ENCODE data around the gene XRRA1.
"Not testable (repeated sequence)": the region's sequence is repeated elsewhere in the genome, so short reads cannot be mapped to it uniquely, and the experiment has no call there.

XRRA1 gene

DNA sequence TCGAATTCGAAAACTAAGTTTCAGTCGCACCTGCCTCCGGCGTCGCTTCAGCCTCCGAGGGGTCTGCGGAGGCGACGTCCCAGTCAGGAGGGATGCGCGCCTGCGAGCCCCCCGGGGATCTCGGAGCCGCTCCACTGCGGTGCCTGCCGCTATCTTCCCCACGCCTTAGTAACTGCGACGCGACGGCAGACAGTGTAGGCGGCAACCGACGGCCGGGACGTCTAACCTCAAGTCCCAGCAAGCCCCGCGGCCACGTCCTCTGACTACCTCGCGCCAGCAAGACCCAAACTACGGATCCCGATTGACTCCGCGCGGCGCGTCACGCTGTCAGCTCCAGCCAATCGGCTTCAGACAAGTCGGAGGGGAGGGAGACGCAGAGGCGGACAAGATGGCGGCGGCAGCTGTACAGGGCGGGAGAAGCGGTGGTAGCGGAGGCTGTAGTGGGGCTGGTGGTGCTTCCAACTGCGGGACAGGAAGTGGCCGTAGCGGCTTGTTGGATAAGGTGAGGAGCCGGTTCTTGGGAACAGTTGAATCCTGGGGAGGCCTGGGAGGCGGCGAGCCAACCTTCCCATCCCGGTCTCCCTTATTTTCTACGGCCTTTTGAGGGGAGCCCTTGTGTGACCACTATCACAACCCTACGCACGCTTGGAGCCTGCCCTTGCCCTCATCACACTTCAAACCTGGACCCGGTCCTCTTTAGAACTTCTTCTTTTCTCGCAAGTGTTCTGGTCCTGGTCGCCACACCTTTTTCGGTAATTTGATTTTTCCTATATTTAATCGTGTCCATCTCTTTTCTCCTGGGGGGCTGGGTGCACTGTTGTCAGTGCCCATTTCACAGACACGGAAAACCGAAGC is at the start of gene XRRA1, which contains the start of gene SPCS2:
Gene XRRA1, minus strand, starts transcription at position 194 of the 855 bp plus-strand sequence. CDS start 8,213 bp downstream, outside the sequence.
Gene SPCS2, plus strand, starts transcription at position 369 of the 855 bp plus-strand sequence. Its CDS starts 20 bp downstream, at position 389.
- DNase-seq (ENCODE audit: low read depth) = peak; percentile 97

- no peak for DNase-seq (ENCODE audit: low read depth)
Observed at GRCh38 chr11:74992852-74993251, 44.0 kb upstream of the XRRA1 start.

GRCh38 chr11:74990941-74991340 is 42.0 kb upstream of the XRRA1 start:
- no peak for DNase-seq (ENCODE audit: low read depth)

GRCh38 chr11:74990150-74990549 is 41.3 kb upstream of the XRRA1 start:
- DNase-seq (ENCODE audit: low read depth) = not testable (repeated sequence)

- no peak for DNase-seq (ENCODE audit: low read depth)
Observed at GRCh38 chr11:74989260-74989638, 40.4 kb upstream of the XRRA1 start.

DNA sequence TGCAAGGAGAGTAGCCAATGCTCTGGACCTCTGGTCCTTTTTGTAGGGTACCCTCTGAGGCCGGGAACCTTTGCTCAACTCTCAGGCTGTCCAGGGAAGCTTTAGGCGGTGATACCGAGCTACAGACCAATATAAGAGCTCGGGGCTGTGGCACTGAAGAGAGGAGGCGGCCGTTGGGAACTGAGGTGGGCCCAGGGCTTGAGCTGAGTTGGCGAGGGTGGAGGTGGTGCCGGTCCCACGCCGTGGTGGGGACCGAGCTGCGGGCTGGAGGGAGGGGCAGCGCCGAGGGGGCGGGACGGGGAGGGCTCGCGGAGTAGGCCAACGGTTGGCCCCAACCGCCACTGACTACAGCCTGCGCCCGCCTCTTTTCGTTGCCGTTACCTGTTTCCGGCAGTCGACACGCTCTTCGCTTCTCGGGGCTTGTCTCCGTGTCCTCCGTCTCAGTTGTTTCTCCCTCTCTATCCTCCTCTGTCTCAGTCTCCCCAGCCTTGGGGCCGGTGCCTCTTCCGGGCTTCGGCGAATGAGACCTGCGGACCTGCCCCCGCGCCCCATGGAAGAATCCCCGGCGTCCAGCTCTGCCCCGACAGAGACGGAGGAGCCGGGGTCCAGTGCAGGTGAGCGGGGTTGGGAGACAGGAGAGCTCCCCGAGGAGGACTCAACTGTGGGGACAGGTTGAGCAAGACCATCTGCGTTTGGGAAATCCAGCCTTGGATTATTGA is 39.8 kb upstream of the XRRA1 start, which contains the start of gene NEU3:
Gene NEU3, plus strand, starts transcription at position 393 of the 719 bp plus-strand sequence. Its CDS starts 128 bp downstream, at position 521.
- DNase-seq (ENCODE audit: low read depth) = peak; percentile 71

GRCh38 chr11:74984730-74985129 is 35.8 kb upstream of the XRRA1 start:
- DNase-seq (ENCODE audit: low read depth) = no peak

DNA sequence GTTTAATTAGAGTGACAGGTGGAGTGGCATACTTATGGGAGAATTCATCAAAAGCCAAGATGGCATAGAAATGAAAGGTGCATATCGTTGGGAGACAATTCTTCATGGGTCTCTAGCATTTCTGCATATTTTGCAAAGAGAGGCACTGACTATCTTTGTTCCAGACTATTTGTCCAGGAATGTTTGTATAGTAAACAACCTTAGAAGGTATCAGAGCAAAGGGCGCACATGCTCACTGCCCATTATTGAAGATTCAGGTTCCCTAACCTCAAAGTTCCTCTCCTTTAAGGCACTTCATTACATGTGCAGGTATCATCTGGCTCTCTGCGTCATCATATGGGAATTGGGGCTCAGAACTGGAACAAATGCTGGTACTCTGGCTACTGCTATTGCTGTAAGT is 35.2 kb upstream of the XRRA1 start:
- DNase-seq (ENCODE audit: low read depth) = no peak

DNA sequence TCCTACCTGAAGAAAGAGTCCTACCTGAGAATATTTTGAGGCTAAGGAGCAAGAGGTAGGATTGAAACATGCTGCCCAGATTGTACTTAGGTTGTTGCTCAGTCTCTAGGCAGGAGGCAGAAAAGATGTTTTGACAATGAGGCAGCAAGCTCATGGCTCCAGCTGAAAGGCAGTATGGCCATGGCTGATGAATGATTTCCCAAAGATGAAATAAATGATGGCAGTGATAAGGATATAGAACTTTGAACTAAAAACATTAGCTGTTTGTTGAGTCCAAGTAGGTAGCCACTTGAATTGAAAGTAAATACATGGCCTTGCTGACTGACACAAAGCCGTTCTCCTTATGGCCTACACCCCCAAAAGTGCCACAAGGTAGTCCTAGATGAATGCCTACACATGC is 33.0 kb upstream of the XRRA1 start:
- no peak for DNase-seq (ENCODE audit: low read depth)

GRCh38 chr11:74980634-74981033 is 31.7 kb upstream of the XRRA1 start:
- DNase-seq (ENCODE audit: low read depth) = no peak

DNA sequence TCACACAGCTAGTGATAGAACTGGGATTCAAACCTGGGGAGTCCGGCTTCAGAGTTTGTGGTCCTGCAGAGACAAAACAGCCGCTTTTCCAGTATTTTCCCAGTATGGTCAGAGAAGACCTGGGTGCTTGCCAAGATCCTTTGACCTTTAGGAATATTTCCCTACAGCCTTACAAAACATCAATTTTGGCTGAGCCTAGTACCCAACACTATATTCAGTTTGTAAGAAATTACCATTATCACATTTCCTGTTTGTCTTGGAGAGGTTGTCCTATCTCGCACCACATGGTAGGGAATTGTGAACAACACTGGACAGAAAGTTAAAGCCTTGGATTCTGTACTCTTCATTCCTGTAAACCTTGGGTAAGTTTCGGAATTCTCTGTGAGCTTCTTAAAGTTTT is 29.1 kb upstream of the XRRA1 start:
- DNase-seq (ENCODE audit: low read depth) = no peak

GRCh38 chr11:74971424-74971823 is 22.5 kb upstream of the XRRA1 start:
- no peak for DNase-seq (ENCODE audit: low read depth)

DNA sequence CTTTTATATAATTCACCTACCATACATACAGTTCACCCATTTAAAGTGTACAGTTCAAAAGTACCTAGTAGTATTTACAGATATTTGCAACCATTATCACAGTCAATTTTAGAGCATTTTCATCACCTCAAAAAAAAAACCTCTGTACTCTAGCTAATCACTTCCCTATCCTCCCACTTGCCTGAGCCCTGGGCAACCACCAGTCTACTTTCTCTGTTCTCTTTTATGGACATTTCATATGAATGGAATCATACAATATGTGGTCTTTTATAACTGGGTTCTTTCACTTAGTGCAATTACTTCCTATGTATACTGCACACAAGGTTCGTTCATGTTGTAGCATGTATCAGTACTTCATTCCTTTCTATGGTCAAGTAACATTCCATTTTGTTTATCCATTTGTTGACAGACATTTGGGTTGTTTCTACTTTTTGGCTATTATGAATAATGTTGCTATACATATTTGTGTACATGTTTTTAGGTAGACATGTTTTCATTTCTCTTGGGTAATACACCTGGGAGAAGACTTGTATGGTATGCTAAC is 22.0 kb upstream of the XRRA1 start:
- no peak for DNase-seq (ENCODE audit: low read depth)

DNA sequence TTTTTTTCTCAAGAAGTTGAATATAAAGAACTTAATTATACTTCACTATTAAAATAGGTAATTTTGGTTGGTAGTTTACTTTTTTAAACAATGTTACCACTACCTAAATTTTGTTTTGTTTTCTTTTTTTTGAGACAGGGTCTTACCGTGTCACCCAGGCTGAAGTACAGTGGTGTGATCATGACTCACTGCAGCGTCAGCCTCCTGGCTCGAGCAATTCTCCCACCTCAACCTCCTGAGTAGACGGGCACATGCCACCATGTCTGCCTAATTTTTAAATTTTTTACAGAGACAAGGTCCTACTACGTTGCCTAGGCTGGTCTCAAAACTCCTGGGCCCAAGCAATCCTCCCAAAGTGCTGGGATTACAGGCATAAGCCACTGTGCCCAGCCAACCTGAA is 17.8 kb upstream of the XRRA1 start:
- no peak for DNase-seq (ENCODE audit: low read depth)

- DNase-seq (ENCODE audit: low read depth) = not testable (repeated sequence)
Observed at GRCh38 chr11:74960128-74960527, 11.2 kb upstream of the XRRA1 start.

DNA sequence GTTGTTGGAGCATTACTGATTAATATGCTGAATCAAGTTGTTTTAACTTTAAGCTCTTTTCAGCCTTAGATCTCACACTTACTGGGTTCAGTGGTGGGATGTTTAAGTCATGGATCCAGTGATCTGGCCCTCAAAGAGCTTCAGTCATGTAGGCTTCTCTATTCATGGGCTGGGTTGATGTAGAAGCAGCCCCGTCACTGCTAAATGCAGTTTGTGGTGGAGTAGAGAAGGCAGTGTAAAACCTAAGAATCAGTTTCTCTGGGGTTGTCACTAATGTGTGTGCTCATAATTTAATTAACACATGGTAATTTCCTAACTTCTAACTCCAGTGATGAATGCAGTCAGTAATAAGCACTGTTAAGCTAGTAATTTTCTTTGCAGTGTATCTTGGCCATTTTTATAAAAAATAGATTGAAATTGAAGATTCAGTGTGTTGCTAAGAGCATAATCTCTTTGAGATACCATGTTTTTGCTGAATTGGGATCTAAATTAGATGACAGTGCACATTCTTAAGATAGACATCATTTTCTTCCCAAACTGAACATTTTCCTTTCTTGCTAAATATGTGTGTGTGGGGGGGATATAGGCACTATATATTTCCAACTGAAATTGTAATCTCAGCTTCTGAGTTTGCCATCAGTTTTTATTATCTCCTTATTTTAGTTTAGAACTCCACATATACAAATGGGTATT is 9.2 kb upstream of the XRRA1 start:
- no peak for DNase-seq (ENCODE audit: low read depth)

DNA sequence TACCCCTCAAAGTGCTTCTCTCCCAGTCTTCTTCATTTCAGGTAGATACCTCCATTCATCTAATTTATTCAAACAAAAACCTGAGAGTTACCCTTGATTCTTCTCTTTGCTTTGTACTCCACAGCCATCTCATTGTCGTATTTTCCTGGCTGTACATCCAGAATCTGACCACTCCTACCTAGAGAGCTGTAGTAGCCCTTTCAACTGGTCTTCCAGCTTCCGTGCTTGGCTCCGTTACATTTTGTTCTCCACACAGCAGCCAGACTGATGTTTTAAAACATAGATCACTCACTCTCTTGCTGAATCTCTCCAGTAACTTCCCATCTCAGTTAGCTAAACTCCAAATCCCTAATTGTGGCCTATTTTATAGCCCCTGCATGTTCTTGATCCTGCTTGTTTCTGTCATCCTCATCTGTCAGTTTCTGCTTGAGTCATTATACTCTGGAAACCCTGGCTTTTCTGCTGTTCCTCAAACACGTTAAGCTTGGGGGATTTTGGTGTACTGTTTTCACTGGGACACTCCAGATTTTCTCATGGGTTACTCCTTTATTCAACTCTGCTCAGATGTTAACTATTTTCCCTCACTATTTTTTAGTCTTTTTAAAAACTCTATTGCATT is 7.6 kb upstream of the XRRA1 start:
- no peak for DNase-seq (ENCODE audit: low read depth)

- DNase-seq (ENCODE audit: low read depth) = no peak
Observed at GRCh38 chr11:74954199-74954598, 5.3 kb upstream of the XRRA1 start.

- DNase-seq (ENCODE audit: low read depth) = no peak
Observed at GRCh38 chr11:74953451-74953850, 4.6 kb upstream of the XRRA1 start.

DNA sequence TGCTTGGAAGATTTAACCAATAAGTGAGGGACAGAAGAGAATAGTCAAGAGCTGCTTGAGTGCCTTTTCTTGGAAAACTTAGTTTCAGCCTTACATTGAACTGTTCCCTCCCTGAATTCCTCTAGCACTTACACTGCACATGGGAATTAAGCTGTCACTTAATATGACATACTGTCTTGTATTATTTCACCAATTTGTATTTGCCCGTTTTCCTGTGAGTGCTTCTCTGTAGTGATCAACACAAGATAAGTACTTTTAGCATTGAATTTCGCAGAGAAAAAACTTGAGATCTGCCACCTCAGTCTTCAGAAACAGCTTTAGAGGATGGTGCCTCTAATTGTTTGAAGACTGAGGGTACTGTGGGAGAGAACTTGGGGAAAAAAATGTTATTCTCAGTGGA is 3.9 kb upstream of the XRRA1 start:
- no peak for DNase-seq (ENCODE audit: low read depth)

DNA sequence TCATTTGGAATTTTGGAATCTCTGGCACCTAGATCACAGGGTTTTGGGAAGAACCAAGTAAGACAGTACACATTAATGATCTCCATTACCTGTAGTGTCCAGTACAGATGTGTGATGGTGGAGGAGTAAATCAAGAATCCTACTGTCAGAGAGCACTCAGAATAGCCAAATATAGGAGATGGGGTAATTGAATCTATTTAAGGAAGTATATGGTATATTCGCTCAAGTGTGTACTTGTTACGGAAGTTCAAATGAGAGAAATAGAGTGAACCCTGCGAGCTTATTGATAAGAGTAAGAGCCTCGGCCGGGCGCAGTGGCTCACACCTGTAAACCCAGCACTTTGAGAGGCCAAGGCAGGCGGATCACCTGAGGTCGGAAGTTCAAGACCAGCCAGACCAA is 2.3 kb upstream of the XRRA1 start:
- DNase-seq (ENCODE audit: low read depth) = no peak
